HUES6 (cell line): ENCODE data around the gene IL15RA.

ENCODE experiments used
- H3K27ac ChIP-seq: 2 replicates; pipeline ENCODE4 v1.7.0; 2013; ENCODE audit warnings: low read depth, mild to moderate bottlenecking, low read length, inconsistent platforms
- H3K27me3 ChIP-seq: 2 replicates; pipeline ENCODE4 v1.6.1; 2013; ENCODE audit warnings: low read length; ENCODE audit not compliant: control insufficient read depth, insufficient read depth
- H3K36me3 ChIP-seq: 2 replicates; pipeline ENCODE4 v1.6.1; 2013; ENCODE audit warnings: low read length; ENCODE audit not compliant: control insufficient read depth, insufficient read depth
- H3K4me1 ChIP-seq: 2 replicates; pipeline ENCODE4 v1.6.1; 2013; ENCODE audit warnings: low read length; ENCODE audit not compliant: control insufficient read depth, insufficient read depth
- H3K4me3 ChIP-seq: 2 replicates; pipeline ENCODE4 v1.5.1; 2013; ENCODE audit warnings: low read depth, low read length
- H3K9ac ChIP-seq: one replicate; pipeline ENCODE4 v1.6.1; 2013; ENCODE audit warnings: mild to moderate bottlenecking, low read length
- H3K9me3 ChIP-seq: 2 replicates; pipeline ENCODE4 v1.6.1; 2013; ENCODE audit warnings: low read depth, low read length; ENCODE audit not compliant: control insufficient read depth, insufficient read depth

Gene IL15RA

GRCh38 chr10:5940807-5941218 lies 36.5 kb downstream of the IL15RA start:
- Histone ChIP-seq H3K9ac (no peak overlapping the region), H3K9me3 (no peaks in the 10 kb centered on the region), H3K27ac (no peak overlapping the region), H3K27me3 (no peaks in the 10 kb centered on the region), H3K4me3 (no peak overlapping the region), H3K4me1 (peaks cover 18% of the 10 kb centered on the region), H3K36me3 (peaks cover 27% of the 10 kb centered on the region)

- Histone ChIP-seq H3K4me1 (no peaks in the 10 kb centered on the region), H3K27me3 (no peaks in the 10 kb centered on the region), H3K9ac (no peak overlapping the region), H3K4me3 (no peak overlapping the region), H3K36me3 (peaks cover 41% of the 10 kb centered on the region), H3K27ac (no peak overlapping the region), H3K9me3 (no peaks in the 10 kb centered on the region)
Observed at GRCh38 chr10:5938291-5938690, 39.1 kb downstream of the IL15RA start.

GRCh38 chr10:5937016-5937415 lies 40.3 kb downstream of the IL15RA start:
- Histone ChIP-seq H3K9ac (no peak overlapping the region), H3K9me3 (no peaks in the 10 kb centered on the region), H3K36me3 (peaks cover 53% of the 10 kb centered on the region), H3K27me3 (no peaks in the 10 kb centered on the region), H3K4me3 (no peak overlapping the region), H3K4me1 (no peaks in the 10 kb centered on the region), H3K27ac (no peak overlapping the region)

- Histone ChIP-seq H3K36me3 (peaks cover 65% of the 10 kb centered on the region), H3K4me3 (no peak overlapping the region), H3K27me3 (no peaks in the 10 kb centered on the region), H3K9me3 (no peaks in the 10 kb centered on the region), H3K9ac (no peak overlapping the region), H3K27ac (no peak overlapping the region), H3K4me1 (no peaks in the 10 kb centered on the region)
Observed at GRCh38 chr10:5935628-5936027, 41.7 kb downstream of the IL15RA start.

GRCh38 chr10:5933909-5934546 lies 43.3 kb downstream of the IL15RA start:
- no peak overlapping the region for H3K4me3 ChIP-seq
- no peak overlapping the region for H3K9ac ChIP-seq
- H3K36me3 ChIP-seq = peaks cover 81% of the 10 kb centered on the region
- no peaks in the 10 kb centered on the region for H3K9me3 ChIP-seq
- H3K27me3 ChIP-seq = no peaks in the 10 kb centered on the region
- no peaks in the 10 kb centered on the region for H3K4me1 ChIP-seq
- no peak overlapping the region for H3K27ac ChIP-seq

GRCh38 chr10:5932345-5932744 lies 45.0 kb downstream of the IL15RA start:
- H3K4me1 ChIP-seq = no peaks in the 10 kb centered on the region
- H3K36me3 ChIP-seq = peaks cover 83% of the 10 kb centered on the region
- H3K27me3 ChIP-seq = no peaks in the 10 kb centered on the region
- no peak overlapping the region for H3K4me3 ChIP-seq
- H3K27ac ChIP-seq = no peak overlapping the region
- H3K9ac ChIP-seq = no peak overlapping the region
- H3K9me3 ChIP-seq = no peaks in the 10 kb centered on the region

- H3K4me3 ChIP-seq = no peak overlapping the region
- no peaks in the 10 kb centered on the region for H3K4me1 ChIP-seq
- H3K9ac ChIP-seq = no peak overlapping the region
- no peaks in the 10 kb centered on the region for H3K27me3 ChIP-seq
- no peak overlapping the region for H3K27ac ChIP-seq
- peaks cover 82% of the 10 kb centered on the region for H3K36me3 ChIP-seq
- no peaks in the 10 kb centered on the region for H3K9me3 ChIP-seq
Observed at GRCh38 chr10:5930272-5930671, 47.1 kb downstream of the IL15RA start.

GRCh38 chr10:5929442-5929841 lies 47.9 kb downstream of the IL15RA start:
- Histone ChIP-seq H3K4me3 (no peak overlapping the region), H3K27ac (no peak overlapping the region), H3K9ac (no peak overlapping the region), H3K36me3 (peaks cover 85% of the 10 kb centered on the region), H3K9me3 (no peaks in the 10 kb centered on the region), H3K27me3 (no peaks in the 10 kb centered on the region), H3K4me1 (no peaks in the 10 kb centered on the region)

- Histone ChIP-seq H3K4me1 (no peaks in the 10 kb centered on the region), H3K9me3 (no peaks in the 10 kb centered on the region), H3K27me3 (no peaks in the 10 kb centered on the region), H3K4me3 (no peak overlapping the region), H3K27ac (no peak overlapping the region), H3K36me3 (peaks cover 95% of the 10 kb centered on the region), H3K9ac (no peak overlapping the region)
Observed at GRCh38 chr10:5927306-5927705, 50.0 kb downstream of the IL15RA start.

GRCh38 chr10:5924889-5925288 lies 52.5 kb downstream of the IL15RA start:
- no peak overlapping the region for H3K27ac ChIP-seq
- no peak overlapping the region for H3K4me3 ChIP-seq
- H3K27me3 ChIP-seq = no peaks in the 10 kb centered on the region
- H3K9ac ChIP-seq = no peak overlapping the region
- peaks cover 97% of the 10 kb centered on the region for H3K36me3 ChIP-seq
- H3K4me1 ChIP-seq = no peaks in the 10 kb centered on the region
- no peaks in the 10 kb centered on the region for H3K9me3 ChIP-seq

- Histone ChIP-seq H3K27me3 (no peaks in the 10 kb centered on the region), H3K9ac (no peak overlapping the region), H3K36me3 (peaks cover 94% of the 10 kb centered on the region), H3K27ac (no peak overlapping the region), H3K9me3 (no peaks in the 10 kb centered on the region), H3K4me3 (no peak overlapping the region), H3K4me1 (no peaks in the 10 kb centered on the region)
Observed at GRCh38 chr10:5921746-5922145, 55.6 kb downstream of the IL15RA start.

GRCh38 chr10:5919568-5919967 lies 57.8 kb downstream of the IL15RA start:
- no peaks in the 10 kb centered on the region for H3K27me3 ChIP-seq
- H3K36me3 ChIP-seq = peaks cover 97% of the 10 kb centered on the region
- H3K9me3 ChIP-seq = no peaks in the 10 kb centered on the region

More at GRCh38 chr10:5919568-5919967, 57.8 kb downstream of the IL15RA start:
- no peaks in the 10 kb centered on the region for H3K4me1 ChIP-seq
- H3K9ac ChIP-seq = no peak overlapping the region
- H3K27ac ChIP-seq = no peak overlapping the region
- no peak overlapping the region for H3K4me3 ChIP-seq
